Astrocyte of the cerebellum (primary cell): Measurements from ENCODE around the gene ATP4A.

Experiments
- DNase-seq: peaks from one replicate; pipeline ENCODE4 v3.0.0-alpha.2; 2011; ENCODE audit warnings: low read depth
- H3K4me3 ChIP-seq: 2 replicates; pipeline ENCODE4 v1.5.1; 2011; ENCODE audit warnings: mild to moderate bottlenecking, low read depth, low read length, moderate library complexity
- in situ Hi-C: cut with HindIII; loops from 2 replicates; pipeline ENCODE4 v1.10.0; 2017; ENCODE audit warnings: low sequenced_read_pairs
- TF ChIP-seq, protein P1 (sequence below): IDR thresholded peaks from 2 replicates; pipeline ENCODE4 v1.5.1; 2012; ENCODE audit warnings: low read length, low read depth, moderate library complexity, mild to moderate bottlenecking; ENCODE audit errors: missing control alignments

Gene ATP4A

DNA sequence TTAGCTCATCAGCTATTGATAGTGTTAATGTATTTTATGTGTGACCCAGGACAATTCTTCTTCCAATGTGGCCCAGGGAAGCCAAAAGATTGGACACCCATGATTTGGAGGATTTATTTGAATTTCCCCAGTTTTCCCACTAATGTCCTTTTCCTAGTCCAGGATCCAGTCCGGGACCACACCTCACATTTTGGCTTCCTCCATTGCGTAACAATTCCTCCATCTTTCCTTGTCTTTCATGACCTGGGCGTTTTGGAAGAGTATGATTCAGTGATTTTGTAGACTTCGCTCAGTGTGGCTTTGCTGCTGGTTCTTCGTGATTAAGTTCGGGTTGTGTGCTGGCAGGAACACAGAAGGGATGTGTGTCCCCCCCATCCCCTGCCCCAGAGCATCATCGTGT lies 3.3 kb upstream of the ATP4A start:
- no peak for DNase-seq
- in situ Hi-C loops: no loop called here
- TF ChIP-seq, protein P1, sequence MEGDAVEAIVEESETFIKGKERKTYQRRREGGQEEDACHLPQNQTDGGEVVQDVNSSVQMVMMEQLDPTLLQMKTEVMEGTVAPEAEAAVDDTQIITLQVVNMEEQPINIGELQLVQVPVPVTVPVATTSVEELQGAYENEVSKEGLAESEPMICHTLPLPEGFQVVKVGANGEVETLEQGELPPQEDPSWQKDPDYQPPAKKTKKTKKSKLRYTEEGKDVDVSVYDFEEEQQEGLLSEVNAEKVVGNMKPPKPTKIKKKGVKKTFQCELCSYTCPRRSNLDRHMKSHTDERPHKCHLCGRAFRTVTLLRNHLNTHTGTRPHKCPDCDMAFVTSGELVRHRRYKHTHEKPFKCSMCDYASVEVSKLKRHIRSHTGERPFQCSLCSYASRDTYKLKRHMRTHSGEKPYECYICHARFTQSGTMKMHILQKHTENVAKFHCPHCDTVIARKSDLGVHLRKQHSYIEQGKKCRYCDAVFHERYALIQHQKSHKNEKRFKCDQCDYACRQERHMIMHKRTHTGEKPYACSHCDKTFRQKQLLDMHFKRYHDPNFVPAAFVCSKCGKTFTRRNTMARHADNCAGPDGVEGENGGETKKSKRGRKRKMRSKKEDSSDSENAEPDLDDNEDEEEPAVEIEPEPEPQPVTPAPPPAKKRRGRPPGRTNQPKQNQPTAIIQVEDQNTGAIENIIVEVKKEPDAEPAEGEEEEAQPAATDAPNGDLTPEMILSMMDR: no peak
- no peak overlapping the region for H3K4me3 ChIP-seq

- no peak for DNase-seq
- H3K4me3 ChIP-seq: no peak overlapping the region
- TF ChIP-seq, protein P1: no peak
- in situ Hi-C loops: no loop called here
These were observed 1.8 kb upstream of the ATP4A start for GRCh38 chr19:35565016-35565856.

- TF ChIP-seq, protein P1: no peak
- H3K4me3 ChIP-seq: no peak overlapping the region
- DNase-seq: no peak
- in situ Hi-C loops: no loop called here
These were observed 682 bp downstream of the ATP4A start for GRCh38 chr19:35562776-35563175.

- in situ Hi-C loops: no loop called here
- TF ChIP-seq, protein P1: no peak
- H3K4me3 ChIP-seq: no peak overlapping the region
- DNase-seq: no peak
These were observed 1.1 kb downstream of the ATP4A start for GRCh38 chr19:35562336-35562735.

DNA sequence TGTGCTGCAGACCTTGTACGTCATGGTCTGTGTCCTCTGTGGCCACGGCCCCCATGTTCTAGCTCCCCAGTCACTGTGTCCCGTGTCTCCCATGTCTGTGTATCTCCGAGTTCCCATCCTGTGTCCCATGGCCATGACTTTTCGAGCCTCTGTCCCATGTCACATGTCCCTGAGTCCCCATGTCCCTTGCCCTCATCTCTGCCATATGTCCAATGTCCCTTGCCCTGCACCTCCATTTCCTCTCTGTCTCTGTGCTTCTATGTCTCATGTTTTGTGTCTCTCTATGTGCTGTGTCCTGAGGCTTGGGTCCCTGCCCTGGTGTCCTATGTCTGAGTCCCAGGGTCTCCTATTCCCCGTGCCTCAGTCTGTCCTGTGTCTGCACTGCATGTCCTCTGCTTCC lies 2.0 kb downstream of the ATP4A start:
- H3K4me3 ChIP-seq: no peak overlapping the region
- no peak for DNase-seq
- in situ Hi-C loops: no loop called here
- TF ChIP-seq, protein P1: no peak

DNA sequence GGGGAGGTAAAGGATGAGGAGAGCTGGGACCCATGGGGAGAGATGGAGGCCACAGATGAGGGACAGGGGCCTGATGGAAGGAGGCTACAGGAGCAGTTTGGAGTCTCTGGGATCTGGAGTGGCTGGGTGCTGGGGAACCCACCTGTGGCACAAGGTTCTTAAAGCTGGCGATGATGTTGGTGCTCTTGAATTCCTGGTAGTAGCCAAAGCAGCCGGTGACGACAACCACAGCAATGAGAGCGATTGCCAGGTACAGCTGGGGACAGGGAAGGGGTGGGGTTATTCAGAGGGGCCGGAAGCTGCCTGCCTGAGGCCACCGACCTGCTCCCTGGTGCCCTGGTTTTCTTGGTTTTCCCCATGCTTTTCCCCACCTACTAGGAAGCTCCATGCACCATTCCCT lies 2.8 kb downstream of the ATP4A start:
- in situ Hi-C loops: no loop called here
- TF ChIP-seq, protein P1: no peak
- no peak for DNase-seq
- H3K4me3 ChIP-seq: no peak overlapping the region
